CMK (cell line): Measurements from ENCODE around the gene CERKL.

Experiments
- DNase-seq: peaks from one replicate; pipeline ENCODE4 v3.0.0-alpha.2; 2010; ENCODE audit warnings: low read depth

Gene CERKL

GRCh38 chr2:181574321-181574720 is 82.6 kb downstream of the CERKL start:
- no peak for DNase-seq

- no peak for DNase-seq
Measured at GRCh38 chr2:181573140-181573736, 83.7 kb downstream of the CERKL start.

GRCh38 chr2:181570833-181571661 is 85.9 kb downstream of the CERKL start:
- DNase-seq: no peak

- no peak for DNase-seq
Measured at GRCh38 chr2:181570059-181570458, 86.8 kb downstream of the CERKL start.

- no peak for DNase-seq
Measured at GRCh38 chr2:181566334-181567032, 90.4 kb downstream of the CERKL start.

- DNase-seq: no peak
Measured at GRCh38 chr2:181563101-181563692, 93.7 kb downstream of the CERKL start.

- DNase-seq: no peak
Measured at GRCh38 chr2:181558371-181558770, 98.5 kb downstream of the CERKL start.

- no peak for DNase-seq
Measured at GRCh38 chr2:181554061-181554830, 102.7 kb downstream of the CERKL start.

- no peak for DNase-seq
Measured at GRCh38 chr2:181553244-181553643, 103.7 kb downstream of the CERKL start.

GRCh38 chr2:181552808-181553207 is 104.1 kb downstream of the CERKL start:
- DNase-seq: no peak

GRCh38 chr2:181546086-181546485 is 110.8 kb downstream of the CERKL start:
- DNase-seq: no peak

GRCh38 chr2:181542170-181542569 is 114.7 kb downstream of the CERKL start:
- DNase-seq: no peak

GRCh38 chr2:181540421-181540820 is 116.5 kb downstream of the CERKL start:
- no peak for DNase-seq

- DNase-seq: no peak
Measured at GRCh38 chr2:181536730-181537129, 120.2 kb downstream of the CERKL start.

- no peak for DNase-seq
Measured at GRCh38 chr2:181528441-181528840, 128.5 kb downstream of the CERKL start.

- no peak for DNase-seq
Measured at GRCh38 chr2:181527058-181527457, 129.8 kb downstream of the CERKL start.

- no peak for DNase-seq
Measured at GRCh38 chr2:181526014-181526413, 130.9 kb downstream of the CERKL start.

- DNase-seq: no peak
Measured at GRCh38 chr2:181523756-181524155, 133.1 kb downstream of the CERKL start.

- DNase-seq: no peak
Measured at GRCh38 chr2:181520253-181520652, 136.7 kb downstream of the CERKL start.

- no peak for DNase-seq
Measured at GRCh38 chr2:181517685-181518301, 139.1 kb downstream of the CERKL start.

GRCh38 chr2:181516992-181517391 is 139.9 kb downstream of the CERKL start:
- no peak for DNase-seq
